ENCODE results near the gene ATF1. TPM values are rescaled to one million over a fixed set of nuclear protein-coding genes. Genes with fewer than 3 reads are reported as not detected.
"Not testable (repeated sequence)": the region's sequence is repeated elsewhere in the genome, so short reads cannot be mapped to it uniquely, and the experiment has no call there.

ATF1 gene
- polyA plus RNA-seq, 4 donors, result 41.2 to 50.2 (median 46.9) TPM

DNA sequence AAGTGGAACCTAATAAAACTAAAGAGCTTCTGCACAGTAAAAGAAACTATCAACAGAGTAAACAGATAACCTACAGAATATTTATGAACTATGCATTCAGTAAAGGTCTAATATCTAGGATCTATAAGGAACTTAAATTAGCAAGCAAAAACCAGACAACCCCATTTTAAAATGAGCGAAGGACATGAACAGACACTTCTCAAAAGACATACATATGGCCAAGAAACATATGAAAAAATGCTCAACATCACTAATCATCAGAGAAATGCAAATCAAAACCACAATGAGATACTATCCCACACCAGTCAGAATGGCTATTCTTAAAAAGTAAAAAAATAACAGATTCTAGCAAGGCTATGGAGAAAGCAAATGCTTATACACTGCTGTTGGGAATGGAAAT lies 91.3 kb downstream of the ATF1 start:
- not testable (repeated sequence) for DNase-seq (ENCODE audit: low read depth in 4 of 4, low spot score in 3 of 4)

- not testable (repeated sequence) for DNase-seq (ENCODE audit: low read depth in 4 of 4, low spot score in 3 of 4)
Observed at GRCh38 chr12:50855679-50856078, 91.8 kb downstream of the ATF1 start.

- DNase-seq (ENCODE audit: low read depth in 4 of 4, low spot score in 3 of 4), result no peak
Observed at GRCh38 chr12:50859621-50860310, 95.9 kb downstream of the ATF1 start.

GRCh38 chr12:50862316-50862715 lies 98.4 kb downstream of the ATF1 start:
- no peak for DNase-seq (ENCODE audit: low read depth in 4 of 4, low spot score in 3 of 4)

DNA sequence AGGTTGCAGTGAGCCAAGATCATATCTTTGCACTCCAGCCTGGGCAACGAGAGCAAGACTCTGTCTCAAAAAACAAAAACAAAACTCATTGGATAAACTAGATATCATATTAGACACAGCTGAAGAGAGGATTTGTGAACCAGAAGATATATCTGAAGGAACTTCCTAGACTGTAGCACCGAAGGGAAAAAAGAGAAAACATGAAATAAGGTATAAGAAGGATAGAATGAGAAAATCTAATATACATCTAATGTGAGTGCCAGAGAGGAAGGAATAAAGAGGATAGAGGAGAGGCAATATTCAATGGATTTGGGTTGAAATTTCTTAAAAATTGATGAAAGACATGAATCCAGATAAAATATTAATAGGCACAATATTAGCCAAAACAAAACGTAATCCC lies 101.4 kb downstream of the ATF1 start:
- DNase-seq (ENCODE audit: low read depth in 4 of 4, low spot score in 3 of 4), result no peak

DNA sequence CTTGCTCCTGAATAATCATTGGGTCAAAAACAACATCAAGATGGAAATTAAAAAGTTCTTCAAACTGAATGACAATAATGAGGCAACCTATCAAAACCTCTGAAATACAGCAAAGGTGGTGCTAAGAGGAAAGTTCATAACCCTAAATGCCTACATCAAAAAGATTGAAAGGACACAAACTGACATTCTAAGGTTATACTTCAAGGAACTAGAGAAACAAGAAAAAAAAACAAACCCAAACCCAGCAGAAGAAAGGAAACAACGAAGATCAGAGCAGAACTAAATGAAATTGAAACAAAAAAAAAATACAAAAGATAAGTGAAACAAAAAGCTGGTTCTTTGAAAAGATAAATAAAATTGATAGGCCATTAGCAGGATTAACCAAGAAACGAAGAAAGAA lies 105.0 kb downstream of the ATF1 start:
- DNase-seq (ENCODE audit: low read depth in 4 of 4, low spot score in 3 of 4), result not testable (repeated sequence)

Other genes with a start within 250 kb of the ATF1 start
- gene TMPRSS12, start 78.8 kb downstream of the ATF1 start, polyA plus RNA-seq (ENCODE audit: insufficient read length in 4 of 4), result under 1 TPM in 1 of 4 donors, not detected in 3; 0.08 TPM
- not detected for gene HIGD1C, start 188.4 kb downstream of the ATF1 start, polyA plus RNA-seq (ENCODE audit: insufficient read length in 4 of 4)

All from left renal pelvis (tissue), 4 donors.